Gastroesophageal sphincter (tissue), 4 donors: Measurements from ENCODE around the gene ADCY10. TPM values are rescaled to one million over a fixed set of nuclear protein-coding genes. Genes with fewer than 3 reads are reported as not detected.

Source experiments
- ATAC-seq: fragments of 150-250 bp; one replicate; pipeline ENCODE4 v1.9.1; 2016; ENCODE audit warnings: mild to moderate bottlenecking, moderate library complexity
- H3K27ac ChIP-seq, 4 donors: fragments of 200-600 bp; sonication (generic) in 3 of 4; 1 replicate in 3 of 4; 2 replicates in 1 of 4; pipeline ENCODE4 v1.5.1; 2016 to 2019
- H3K27me3 ChIP-seq: fragments of 200-600 bp; sonication (generic); one replicate; pipeline ENCODE4 v1.5.1; 2019
- H3K36me3 ChIP-seq, 2 donors: fragments of 200-600 bp; sonication (generic); one replicate each; pipeline ENCODE4 v1.5.1; 2019; ENCODE audit warnings: control low read depth in 1 of 2
- H3K4me1 ChIP-seq, 3 donors: fragments of 200-600 bp; sonication (generic); 1 replicate in 2 of 3; 2 replicates in 1 of 3; pipeline ENCODE4 v1.5.1; 2016 to 2019; ENCODE audit warnings: control low read depth in 2 of 3
- H3K4me3 ChIP-seq, 2 donors: fragments of 200-600 bp; sonication (generic); one replicate each; pipeline ENCODE4 v1.5.1; 2019; ENCODE audit warnings: mild to moderate bottlenecking in 1 of 2, moderate library complexity in 1 of 2
- H3K9me3 ChIP-seq, 3 donors: fragments of 200-600 bp; sonication (generic); one replicate each; pipeline ENCODE4 v1.5.1; 2017 to 2019; ENCODE audit warnings: control low read depth in 2 of 3
- CTCF ChIP-seq, 4 experiments: fragments of 200-600 bp in 2 of 4; fragments of 450-650 bp in 2 of 4; sonication (generic) in 1 of 4; IDR thresholded peaks; one replicate each; pipeline ENCODE4 v1.5.1; 2017 to 2019; ENCODE audit warnings: antibody characterized with exemption in 4 of 4, mild to moderate bottlenecking in 2 of 4, moderate library complexity in 2 of 4
- EP300 ChIP-seq: sonication (generic); formaldehyde crosslinking; IDR thresholded peaks from one replicate; pipeline ENCODE4 v1.6.1; 2017; ENCODE audit warnings: antibody characterized with exemption, mild to moderate bottlenecking
- POLR2A ChIP-seq, 2 donors: fragments of 450-650 bp; IDR thresholded peaks; one replicate each; pipeline ENCODE4 v1.6.1; 2017; ENCODE audit warnings: antibody characterized with exemption in 2 of 2, mild to moderate bottlenecking in 2 of 2, moderate library complexity in 1 of 2
- POLR2AphosphoS5 ChIP-seq: sonication (generic); formaldehyde crosslinking; IDR thresholded peaks from one replicate; pipeline ENCODE4 v1.6.1; 2017; ENCODE audit warnings: antibody characterized with exemption
- WGBS, 2 donors: methylation state at CpG; one replicate each; pipeline ENCODE4 v1.1.5; 2018; ENCODE audit warnings: low coverage in 1 of 2; 5-methylcytosine and 5-hydroxymethylcytosine counted together
- total RNA-seq, 4 donors: library from RNA; depleted of rRNA; stranded (reverse); fragments of >200 nt; gene quantifications; one replicate each; pipeline ENCODE4 v1.1.0, GENCODE V29; 2016

The ADCY10 gene
- total RNA-seq, 4 donors from 2014 or later = 0.12 to 0.16 TPM; not detected in 2

GRCh38 chr1:167773516-167773915, 140.4 kb downstream of the ADCY10 start:
- Histone ChIP-seq H3K4me3 (no peak overlapping the region), H3K27me3 (no peaks in the 10 kb centered on the region), H3K9me3 (no peaks in the 10 kb centered on the region), H3K36me3 (peaks cover 0 to 83% of the 10 kb centered on the region in 2 donors), H3K4me1 (peaks cover 0 to 16% (median 0%) of the 10 kb centered on the region in 3 donors), H3K27ac (no peak overlapping the region)
- TF ChIP-seq POLR2A (IDR thresholded peaks at IDR 0.05) = no peak
- TF ChIP-seq CTCF (IDR thresholded peaks at IDR 0.05) = no peak
- ATAC-seq = no peak
- 83% methylated on average over 2 of the region's 2 CpGs; no CpG with 5 or more reads in 1 of the 2 donors for WGBS, 2 donors

- ATAC-seq = no peak
- Histone ChIP-seq H3K9me3 (no peaks in the 10 kb centered on the region), H3K36me3 (peaks cover 0 to 87% of the 10 kb centered on the region in 2 donors), H3K4me1 (peaks cover 0 to 16% (median 0%) of the 10 kb centered on the region in 3 donors), H3K4me3 (no peak overlapping the region), H3K27me3 (no peaks in the 10 kb centered on the region), H3K27ac (no peak overlapping the region)
- 78 to 83% methylated on average over 3 to 4 of the region's 4 CpGs for WGBS, 2 donors
- TF ChIP-seq POLR2A (IDR thresholded peaks at IDR 0.05) (no peak), POLR2AphosphoS5 (no peak), CTCF (IDR thresholded peaks at IDR 0.05) (no peak), EP300 (no peak)
Observed at GRCh38 chr1:167772436-167772835, 141.5 kb downstream of the ADCY10 start.

GRCh38 chr1:167770127-167770526, 143.8 kb downstream of the ADCY10 start:
- ATAC-seq = no peak
- TF ChIP-seq POLR2AphosphoS5 (no peak), EP300 (no peak), CTCF (IDR thresholded peaks at IDR 0.05) (no peak), POLR2A (IDR thresholded peaks at IDR 0.05) (no peak)

GRCh38 chr1:167767761-167768160, 146.2 kb downstream of the ADCY10 start:
- no peak overlapping the region for H3K27ac ChIP-seq
- H3K27me3 ChIP-seq = no peaks in the 10 kb centered on the region
- H3K4me3 ChIP-seq = no peak overlapping the region
- TF ChIP-seq EP300 (no peak), POLR2A (IDR thresholded peaks at IDR 0.05) (no peak), CTCF (IDR thresholded peaks at IDR 0.05) (no peak), POLR2AphosphoS5 (no peak)
- peaks cover 3 to 15% (median 4%) of the 10 kb centered on the region in 3 donors for H3K4me1 ChIP-seq
- peaks cover 0 to 64% of the 10 kb centered on the region in 2 donors for H3K36me3 ChIP-seq
- ATAC-seq = no peak
- H3K9me3 ChIP-seq = no peaks in the 10 kb centered on the region

More at GRCh38 chr1:167770127-167770526, 143.8 kb downstream of the ADCY10 start:
- Histone ChIP-seq H3K4me1 (peaks cover 0 to 5% (median 0%) of the 10 kb centered on the region in 3 donors), H3K9me3 (no peaks in the 10 kb centered on the region), H3K36me3 (peaks cover 0 to 87% of the 10 kb centered on the region in 2 donors), H3K27me3 (no peaks in the 10 kb centered on the region), H3K27ac (no peak overlapping the region), H3K4me3 (no peak overlapping the region)
- 68 to 83% methylated on average over 3 of the region's 3 CpGs for WGBS, 2 donors

GRCh38 chr1:167766538-167766937, 147.4 kb downstream of the ADCY10 start:
- no peak overlapping the region for H3K27ac ChIP-seq
- peaks cover 3 to 24% (median 4%) of the 10 kb centered on the region in 3 donors for H3K4me1 ChIP-seq
- no peaks in the 10 kb centered on the region for H3K27me3 ChIP-seq
- H3K36me3 ChIP-seq = peaks cover 0 to 52% of the 10 kb centered on the region in 2 donors
- H3K9me3 ChIP-seq = no peaks in the 10 kb centered on the region
- TF ChIP-seq POLR2AphosphoS5 = no peak
- TF ChIP-seq POLR2A (IDR thresholded peaks at IDR 0.05) = no peak
- no peak for TF ChIP-seq CTCF (IDR thresholded peaks at IDR 0.05)
- no peak for TF ChIP-seq EP300
- 91% methylated on average over 2 of the region's 2 CpGs for WGBS, 2 donors
- H3K4me3 ChIP-seq = no peak overlapping the region
- ATAC-seq = no peak
